CD4-positive, alpha-beta T cell treated with Interferon gamma for 1 hour (primary cell): ENCODE results near the gene SCD.
A peak's percentile ranks its signal among the peaks of the same experiment; 100 is the strongest.
"Not testable (repeated sequence)": the region's sequence is repeated elsewhere in the genome, so short reads cannot be mapped to it uniquely, and the experiment has no call there.

Experiments used
- DNase-seq: peaks from one replicate; pipeline ENCODE4 v3.0.0-alpha.2; 2020

SCD gene

GRCh38 chr10:100362570-100363496, 15.8 kb downstream of the SCD start:
- no peak for DNase-seq

- no peak for DNase-seq
Measured at GRCh38 chr10:100364175-100364574, 17.1 kb downstream of the SCD start.

- DNase-seq, result no peak
Measured at GRCh38 chr10:100364735-100365391, 17.8 kb downstream of the SCD start.

- DNase-seq, result no peak
Measured at GRCh38 chr10:100368721-100369120, 21.7 kb downstream of the SCD start.

GRCh38 chr10:100370714-100371481, 23.9 kb downstream of the SCD start:
- DNase-seq, result peak; percentile 47

GRCh38 chr10:100371482-100372027, 24.5 kb downstream of the SCD start:
- no peak for DNase-seq

- no peak for DNase-seq
Measured at GRCh38 chr10:100372415-100373297, 25.6 kb downstream of the SCD start.

- DNase-seq, result peak; percentile 91
Measured at GRCh38 chr10:100373298-100374199, 26.5 kb downstream of the SCD start.

- no peak for DNase-seq
Measured at GRCh38 chr10:100374200-100374655, 27.2 kb downstream of the SCD start.

- DNase-seq, result not testable (repeated sequence)
Measured at GRCh38 chr10:100374677-100375353, 27.8 kb downstream of the SCD start.

GRCh38 chr10:100376656-100377055, 29.6 kb downstream of the SCD start:
- not testable (repeated sequence) for DNase-seq

GRCh38 chr10:100377830-100378229, 30.8 kb downstream of the SCD start:
- DNase-seq, result peak; percentile 13

GRCh38 chr10:100380400-100380799, 33.4 kb downstream of the SCD start:
- DNase-seq, result no peak

- DNase-seq, result no peak
Measured at GRCh38 chr10:100382553-100382952, 35.5 kb downstream of the SCD start.

GRCh38 chr10:100383251-100383650, 36.2 kb downstream of the SCD start:
- no peak for DNase-seq

GRCh38 chr10:100391163-100392002, 44.4 kb downstream of the SCD start:
- no peak for DNase-seq

- DNase-seq, result no peak
Measured at GRCh38 chr10:100392686-100393003, 45.6 kb downstream of the SCD start.

- no peak for DNase-seq
Measured at GRCh38 chr10:100395626-100396025, 48.6 kb downstream of the SCD start.

GRCh38 chr10:100396605-100397004, 49.6 kb downstream of the SCD start:
- DNase-seq, result no peak
